HG03103 (cell line): ENCODE data around the gene TMEM87B.

Experiments
- ATAC-seq: cut with Tn5 transposase; IDR thresholded peaks from one replicate; pipeline ENCODE4 v1.9.1; 2021; ENCODE audit warnings: low read depth; ENCODE audit not compliant: unreplicated experiment

The TMEM87B gene, protein sequence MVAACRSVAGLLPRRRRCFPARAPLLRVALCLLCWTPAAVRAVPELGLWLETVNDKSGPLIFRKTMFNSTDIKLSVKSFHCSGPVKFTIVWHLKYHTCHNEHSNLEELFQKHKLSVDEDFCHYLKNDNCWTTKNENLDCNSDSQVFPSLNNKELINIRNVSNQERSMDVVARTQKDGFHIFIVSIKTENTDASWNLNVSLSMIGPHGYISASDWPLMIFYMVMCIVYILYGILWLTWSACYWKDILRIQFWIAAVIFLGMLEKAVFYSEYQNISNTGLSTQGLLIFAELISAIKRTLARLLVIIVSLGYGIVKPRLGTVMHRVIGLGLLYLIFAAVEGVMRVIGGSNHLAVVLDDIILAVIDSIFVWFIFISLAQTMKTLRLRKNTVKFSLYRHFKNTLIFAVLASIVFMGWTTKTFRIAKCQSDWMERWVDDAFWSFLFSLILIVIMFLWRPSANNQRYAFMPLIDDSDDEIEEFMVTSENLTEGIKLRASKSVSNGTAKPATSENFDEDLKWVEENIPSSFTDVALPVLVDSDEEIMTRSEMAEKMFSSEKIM

DNA sequence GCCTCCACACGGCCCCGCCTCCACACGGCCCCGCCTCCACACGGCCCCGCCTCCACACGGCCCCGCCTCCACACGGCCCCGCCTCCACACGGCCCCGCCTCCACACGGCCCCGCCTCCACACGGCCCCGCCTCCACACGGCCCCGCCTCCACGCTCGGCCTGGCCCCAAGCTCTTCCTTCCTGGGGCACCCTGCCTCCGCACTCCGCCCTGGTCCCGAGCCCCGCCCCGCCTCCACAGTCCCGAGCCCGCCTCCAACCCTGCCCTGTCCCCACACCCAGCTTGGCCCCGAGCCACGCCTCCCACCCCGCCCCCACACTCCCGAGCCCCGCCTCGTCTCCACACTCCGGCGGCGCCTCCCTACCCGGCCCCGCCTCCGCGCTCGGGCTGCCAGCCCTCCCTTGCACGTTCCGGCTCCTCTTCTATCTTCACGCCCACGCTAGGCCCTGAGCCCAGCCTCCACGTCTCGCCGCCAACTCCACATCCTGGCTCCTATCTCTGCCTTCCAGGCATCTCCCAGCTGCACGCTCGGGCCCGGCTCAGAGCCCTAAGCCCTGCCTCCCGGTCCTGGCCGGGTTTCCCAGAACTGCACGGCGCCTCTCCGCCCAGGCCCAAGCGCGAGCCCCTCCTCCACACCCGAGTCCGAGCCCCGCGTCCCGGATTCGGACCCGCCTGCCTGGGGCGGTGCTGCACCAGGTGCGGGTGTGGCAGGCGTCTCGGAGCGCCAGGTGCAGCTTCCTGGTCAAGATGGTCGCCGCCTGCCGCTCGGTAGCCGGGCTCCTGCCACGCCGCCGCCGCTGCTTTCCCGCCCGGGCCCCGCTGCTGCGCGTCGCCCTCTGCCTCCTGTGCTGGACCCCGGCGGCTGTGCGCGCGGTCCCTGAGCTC is at the start of gene TMEM87B:
Gene TMEM87B, plus strand, starts transcription at position 423 of the 883 bp plus-strand sequence. Its CDS starts 323 bp downstream, at position 746.
- peak; percentile 56 for ATAC-seq

DNA sequence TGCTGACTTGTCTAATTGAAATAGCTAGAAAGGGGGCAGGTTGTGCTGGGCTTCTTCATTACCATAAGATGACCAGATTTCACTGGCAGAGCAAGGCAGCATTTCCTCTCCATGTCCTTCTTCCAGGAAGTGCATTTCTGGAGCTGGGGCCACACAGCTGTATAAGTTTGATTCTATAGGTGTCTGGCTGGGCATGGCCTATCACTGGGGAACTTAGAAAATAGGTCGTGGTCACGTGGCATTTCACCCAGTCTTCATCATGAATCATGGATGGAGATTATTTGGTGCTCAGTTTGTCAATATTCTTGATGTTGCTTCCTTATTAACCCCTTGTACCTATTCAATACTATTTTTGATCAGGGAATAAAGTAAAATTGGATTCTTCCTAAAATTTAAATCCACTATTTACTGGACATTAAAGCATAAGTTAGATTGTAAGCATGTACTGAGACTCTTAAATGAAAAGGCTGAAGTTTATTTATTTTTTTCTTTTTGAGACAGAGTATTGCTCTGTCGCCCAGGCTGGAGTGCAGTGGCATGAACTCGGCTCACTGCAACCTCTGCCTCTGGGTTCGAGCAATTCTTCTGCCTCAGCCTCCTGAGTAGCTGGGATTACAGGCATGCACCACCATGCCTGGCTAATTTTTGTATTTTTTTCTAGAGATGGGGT is 49.5 kb upstream of the TMEM87B start:
- no peak for ATAC-seq

DNA sequence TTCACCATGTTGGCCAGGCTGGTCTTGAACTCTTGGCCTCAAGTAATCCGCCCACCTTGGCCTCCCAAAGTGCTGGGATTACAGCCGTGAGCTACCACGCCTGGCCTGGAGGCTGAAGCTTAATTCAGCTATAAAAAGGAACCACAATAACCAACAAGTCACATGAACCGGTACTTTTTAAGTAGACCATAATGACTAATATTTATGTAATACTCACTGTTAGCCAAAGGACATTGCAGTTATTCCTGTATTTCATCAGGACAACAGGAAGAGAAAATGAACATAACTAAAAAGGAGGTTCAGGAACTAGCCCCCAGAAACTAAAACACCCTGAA is 49.0 kb upstream of the TMEM87B start:
- no peak for ATAC-seq

DNA sequence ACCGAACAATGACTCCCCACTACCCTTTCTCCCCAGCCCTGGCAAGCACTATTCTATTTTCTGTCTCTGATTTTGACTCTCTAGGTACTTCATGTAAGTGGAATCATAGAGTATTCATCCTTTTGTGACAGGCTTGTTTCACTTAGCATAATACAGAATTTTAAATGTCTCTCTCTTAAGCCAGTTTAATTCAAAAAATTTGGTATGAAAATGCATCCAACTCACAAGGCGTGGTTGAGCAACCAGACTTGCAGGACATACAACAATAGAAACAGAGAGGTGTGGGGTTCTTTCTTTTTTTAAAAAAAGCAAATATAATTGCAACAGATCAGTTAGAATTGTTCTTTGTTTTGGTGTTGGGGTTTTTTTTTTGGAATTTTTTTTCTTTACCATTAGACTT is 47.6 kb upstream of the TMEM87B start:
- no peak for ATAC-seq

DNA sequence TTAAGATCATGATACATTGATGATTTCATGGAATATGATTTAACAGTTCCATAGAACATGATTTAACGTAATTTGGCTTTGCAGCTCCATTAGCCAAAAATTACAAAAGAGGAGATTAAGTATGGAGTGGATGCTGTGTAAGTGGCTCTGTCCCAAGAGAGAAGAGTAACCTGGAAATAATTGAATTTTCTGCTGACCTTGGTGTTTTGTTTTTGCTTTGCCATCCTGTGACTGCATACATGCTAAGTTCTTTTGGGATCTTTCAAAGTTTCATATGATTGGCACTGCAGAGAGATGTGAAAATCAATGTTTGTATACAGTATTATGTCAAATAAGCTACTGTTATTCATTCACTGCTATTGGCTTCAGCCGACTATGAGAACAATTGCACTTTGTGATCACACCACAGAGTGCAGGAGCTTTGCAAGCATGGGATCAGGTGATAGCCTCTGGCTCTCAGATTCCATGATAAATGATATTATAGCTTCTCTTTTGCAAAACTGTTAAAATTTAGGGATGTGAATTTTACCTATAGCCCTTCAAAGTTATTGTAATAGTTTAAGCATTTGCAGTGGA is 46.1 kb upstream of the TMEM87B start:
- ATAC-seq: no peak

DNA sequence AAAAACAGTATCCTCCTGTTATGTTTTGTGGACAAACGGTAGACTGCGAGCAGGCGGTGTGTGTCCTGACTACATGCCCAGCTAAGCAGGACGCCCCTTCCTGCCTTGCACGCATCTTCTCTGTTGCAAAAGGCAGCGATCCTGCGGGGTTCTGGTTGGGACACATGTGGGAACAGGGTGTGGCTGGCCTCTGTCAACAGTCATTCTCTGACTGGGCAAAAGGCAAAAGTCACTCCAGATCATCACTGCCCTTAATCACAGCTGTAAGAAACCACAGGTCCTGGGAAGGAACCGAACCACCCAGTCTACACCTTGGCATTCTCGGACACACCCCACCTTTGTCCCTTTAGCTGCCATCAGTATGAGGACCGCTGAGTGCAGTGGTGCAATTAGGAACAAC is 44.3 kb upstream of the TMEM87B start:
- ATAC-seq: no peak

DNA sequence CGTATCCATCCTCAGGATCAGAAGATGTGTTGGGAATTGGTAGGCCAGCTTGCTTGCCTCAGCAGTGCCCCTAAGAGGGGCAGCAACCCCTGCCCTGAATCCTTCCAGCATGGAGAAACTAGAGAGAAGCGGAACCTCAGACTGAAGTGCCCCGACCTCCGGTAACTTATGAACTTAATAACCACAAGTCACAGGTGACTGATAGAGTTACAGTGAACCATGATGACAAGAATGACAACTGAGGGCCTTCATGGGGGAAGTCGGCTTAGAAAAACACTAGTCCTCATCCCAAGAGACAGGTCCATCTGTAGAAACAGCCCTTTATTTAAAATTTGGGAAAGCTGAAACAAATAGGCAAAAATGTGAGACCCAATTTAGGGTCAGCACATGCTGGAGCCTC is 42.5 kb upstream of the TMEM87B start:
- ATAC-seq: no peak

DNA sequence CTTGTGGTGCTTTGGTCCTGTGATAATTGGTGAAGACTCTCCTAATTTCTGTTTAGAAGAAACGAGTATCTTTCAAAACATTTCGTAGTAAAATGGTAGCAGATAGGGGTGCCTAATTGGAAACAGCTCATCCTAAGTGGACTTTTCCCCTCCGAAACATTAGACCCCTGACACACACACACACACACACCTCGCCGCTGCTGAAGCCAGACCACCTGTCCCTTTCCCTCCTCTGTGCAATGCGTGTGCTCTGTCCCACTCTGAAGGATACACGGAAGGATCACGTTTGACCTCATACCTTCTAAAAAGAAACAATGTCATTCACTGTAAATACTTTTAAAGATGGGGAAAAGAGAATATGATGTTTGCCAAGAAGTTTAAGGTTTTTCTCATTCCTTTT is 36.2 kb upstream of the TMEM87B start:
- ATAC-seq: no peak

DNA sequence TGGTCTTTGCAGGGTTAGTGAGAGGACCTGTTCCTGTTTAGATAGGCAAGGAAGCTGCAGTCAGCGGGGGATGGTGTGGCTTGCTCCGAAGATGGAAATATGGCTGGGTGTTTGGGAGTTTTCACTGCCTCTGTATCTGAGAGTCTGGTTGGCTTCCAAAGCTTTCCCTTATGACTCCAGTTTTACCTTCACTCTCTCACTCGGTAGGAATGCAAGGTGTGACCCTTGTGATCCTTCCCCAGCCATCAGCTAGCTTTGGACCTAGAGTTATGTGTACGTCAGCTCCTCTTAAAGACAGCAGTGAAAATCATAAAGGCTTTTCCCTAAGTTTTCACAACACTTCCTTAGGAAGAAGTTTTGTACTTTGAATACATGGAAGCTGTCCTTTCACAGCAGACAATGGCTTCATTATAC is 35.5 kb upstream of the TMEM87B start:
- ATAC-seq: no peak

DNA sequence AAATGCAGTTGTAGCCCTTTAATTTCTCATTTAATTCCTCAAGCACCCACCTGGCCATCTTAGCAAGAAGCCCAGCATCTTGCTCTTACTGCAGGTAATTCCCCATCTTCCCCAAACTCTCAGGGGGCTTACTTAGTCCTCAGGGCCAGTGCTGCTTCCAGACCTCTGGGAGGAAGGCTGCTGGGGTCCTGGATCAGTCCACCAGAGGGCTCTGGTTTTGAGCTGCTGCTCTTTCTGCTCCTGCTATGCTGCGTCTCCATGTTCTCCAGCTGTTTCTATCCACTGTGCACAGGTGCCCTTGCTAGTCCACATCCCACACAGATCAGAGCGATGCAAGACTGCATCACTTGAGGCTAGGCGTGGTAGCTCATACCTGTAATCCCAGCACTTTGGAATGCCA is 34.5 kb upstream of the TMEM87B start:
- ATAC-seq: no peak

DNA sequence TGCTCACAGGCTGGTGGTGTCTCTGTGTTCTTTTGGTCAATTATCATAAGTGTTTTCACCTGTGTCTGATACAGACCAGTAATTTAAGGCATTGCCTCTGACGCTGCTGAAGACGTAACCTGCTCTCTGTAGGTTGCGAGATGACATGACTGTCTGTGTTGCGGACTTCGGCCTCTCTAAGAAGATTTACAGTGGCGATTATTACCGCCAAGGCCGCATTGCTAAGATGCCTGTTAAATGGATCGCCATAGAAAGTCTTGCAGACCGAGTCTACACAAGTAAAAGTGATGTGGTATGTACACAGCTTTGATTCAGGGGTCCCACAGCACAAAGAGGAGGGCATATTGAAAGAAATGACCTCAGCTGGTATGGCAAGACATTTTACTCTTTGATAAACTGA is 33.8 kb upstream of the TMEM87B start:
- ATAC-seq: no peak

DNA sequence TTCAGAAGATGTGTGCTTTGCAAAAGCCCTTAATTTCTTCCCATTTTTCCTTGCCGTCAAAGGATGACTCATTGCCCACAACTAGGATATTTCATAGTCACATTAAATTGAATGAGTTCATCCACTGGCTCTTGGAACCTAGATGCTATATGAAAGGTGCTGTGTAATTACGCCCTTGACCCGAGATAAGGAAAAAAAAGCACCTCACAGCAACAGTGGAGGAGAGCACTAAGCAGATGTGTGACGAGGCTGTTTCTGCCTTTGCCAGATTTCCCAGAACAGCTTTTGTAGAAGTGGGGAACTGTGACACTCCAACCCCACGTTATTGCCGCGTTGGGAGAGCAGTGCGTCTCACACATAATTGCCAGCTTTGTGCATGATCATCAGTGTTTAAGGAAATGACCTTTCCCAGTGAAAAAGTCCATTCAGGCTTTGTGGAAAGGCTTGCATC is 33.3 kb upstream of the TMEM87B start:
- ATAC-seq: no peak

DNA sequence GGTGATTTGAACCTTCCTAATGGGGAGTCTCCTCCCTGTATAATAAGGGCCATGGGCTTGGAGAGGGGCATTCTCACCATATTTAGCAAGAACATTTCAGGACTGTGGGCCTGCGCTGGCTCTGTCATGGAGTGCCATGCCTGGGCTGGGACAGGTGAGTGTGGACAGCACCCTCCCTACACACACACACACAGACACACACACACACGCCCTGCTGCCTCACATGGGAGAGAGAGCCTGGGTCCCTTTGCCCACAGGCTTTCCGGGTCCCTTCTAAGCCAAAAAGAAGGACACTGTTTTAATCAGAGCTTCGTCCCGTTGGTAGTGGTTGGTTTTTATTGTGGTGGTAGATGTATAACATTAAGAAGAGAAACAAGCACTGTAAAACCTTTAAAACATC is 31.4 kb upstream of the TMEM87B start:
- ATAC-seq: no peak

DNA sequence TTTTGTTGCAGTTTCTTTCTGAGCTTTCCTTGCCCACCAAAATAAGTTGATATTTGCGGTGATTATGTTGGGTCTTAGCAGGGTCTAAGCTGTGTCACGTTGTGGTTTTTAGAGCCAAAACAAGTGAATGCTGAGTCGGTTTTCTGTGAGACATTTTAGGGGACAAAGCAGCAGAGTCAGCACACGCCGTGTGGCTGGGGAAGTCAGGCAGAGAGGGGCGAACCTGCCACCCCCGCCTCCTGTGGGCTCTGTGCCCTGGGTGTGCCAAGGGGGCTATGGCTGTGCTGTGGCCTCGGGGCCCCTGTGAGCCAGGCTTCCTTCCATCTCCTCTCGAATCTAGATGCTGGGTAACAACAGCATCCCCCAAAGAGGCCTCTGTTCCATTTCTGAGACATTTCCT is 30.8 kb upstream of the TMEM87B start:
- ATAC-seq: no peak

DNA sequence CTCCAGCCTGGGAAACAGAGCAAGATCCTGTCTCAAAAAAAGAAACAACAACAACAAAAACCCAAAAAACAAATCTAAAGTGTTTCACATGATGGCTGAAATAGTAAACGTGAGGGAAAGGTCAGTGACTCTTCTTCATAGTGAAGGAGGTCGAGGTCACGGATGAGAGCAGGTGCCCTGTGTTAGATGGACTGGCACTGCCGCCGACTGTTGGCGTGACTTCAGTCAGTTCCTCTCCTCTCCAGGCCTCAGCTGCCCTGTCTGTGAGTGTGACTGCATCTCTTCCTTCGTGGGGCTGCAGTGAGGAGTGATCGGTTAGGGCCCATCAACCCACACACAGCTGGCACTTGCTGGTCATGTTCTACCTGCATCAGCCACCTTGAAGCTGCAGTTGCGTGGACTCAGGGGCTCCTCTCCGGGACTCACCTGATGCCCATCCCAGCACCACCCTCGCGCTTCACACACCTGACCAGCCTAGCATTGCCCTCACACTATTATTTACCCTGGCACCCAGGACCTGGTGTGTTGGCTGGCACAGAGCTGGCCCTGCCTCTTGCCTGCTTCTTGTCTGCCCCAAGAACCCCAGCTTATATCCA is 30.1 kb upstream of the TMEM87B start:
- ATAC-seq: no peak

DNA sequence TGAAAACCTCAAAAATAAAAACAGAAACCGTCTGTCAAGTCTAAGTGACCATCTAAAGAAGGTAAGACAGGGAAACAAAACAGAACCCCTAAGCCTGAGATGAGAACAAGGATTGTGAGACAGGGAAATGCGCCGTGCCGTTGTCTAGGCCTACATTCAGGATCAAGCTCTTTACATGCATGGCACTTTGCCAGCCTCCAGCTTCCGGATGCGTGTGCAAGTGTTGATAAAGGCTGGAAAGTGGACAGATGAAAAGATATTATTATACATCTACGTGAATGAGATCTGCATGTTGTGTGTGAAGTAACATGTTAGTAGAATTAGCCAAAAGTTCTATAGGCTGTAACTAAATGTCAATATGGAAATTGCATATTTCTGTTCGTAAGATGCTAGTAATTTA is 28.6 kb upstream of the TMEM87B start:
- no peak for ATAC-seq

DNA sequence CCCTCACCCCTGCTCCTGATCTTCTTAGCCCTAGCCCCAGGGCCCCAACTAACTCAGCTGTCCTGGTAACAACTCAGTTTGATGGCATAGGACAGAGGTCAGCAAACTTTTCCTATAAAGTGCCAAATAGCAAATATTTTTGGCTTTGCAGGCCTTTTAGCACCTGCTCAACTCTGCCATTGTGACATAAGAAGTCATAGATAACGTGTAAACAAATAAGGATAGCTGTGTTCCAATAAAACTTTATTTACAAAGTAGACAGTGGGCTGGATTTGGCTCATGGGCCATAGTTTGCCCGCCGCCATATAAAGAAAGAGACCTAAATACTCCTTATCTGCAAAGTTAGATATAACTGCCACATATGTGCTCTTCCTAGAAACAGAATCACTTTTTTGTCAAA is 27.3 kb upstream of the TMEM87B start:
- no peak for ATAC-seq

DNA sequence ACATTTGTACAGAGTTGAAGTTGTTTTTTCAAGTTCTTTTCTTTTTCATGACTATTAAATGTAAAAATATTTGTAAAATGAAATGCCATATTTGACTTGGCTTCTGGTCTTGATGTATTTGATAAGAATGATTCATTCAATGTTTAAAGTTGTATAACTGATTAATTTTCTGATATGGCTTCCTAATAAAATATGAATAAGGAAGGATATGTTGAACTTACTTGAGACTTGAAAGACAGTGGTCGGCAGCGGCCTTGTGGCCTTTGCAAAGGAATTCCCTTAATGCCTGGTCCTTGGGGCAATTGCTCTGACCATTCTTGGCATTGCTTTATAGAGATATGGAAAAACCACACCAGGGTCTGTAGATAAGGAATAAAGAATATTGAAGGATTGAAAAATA is 25.9 kb upstream of the TMEM87B start:
- ATAC-seq: no peak

DNA sequence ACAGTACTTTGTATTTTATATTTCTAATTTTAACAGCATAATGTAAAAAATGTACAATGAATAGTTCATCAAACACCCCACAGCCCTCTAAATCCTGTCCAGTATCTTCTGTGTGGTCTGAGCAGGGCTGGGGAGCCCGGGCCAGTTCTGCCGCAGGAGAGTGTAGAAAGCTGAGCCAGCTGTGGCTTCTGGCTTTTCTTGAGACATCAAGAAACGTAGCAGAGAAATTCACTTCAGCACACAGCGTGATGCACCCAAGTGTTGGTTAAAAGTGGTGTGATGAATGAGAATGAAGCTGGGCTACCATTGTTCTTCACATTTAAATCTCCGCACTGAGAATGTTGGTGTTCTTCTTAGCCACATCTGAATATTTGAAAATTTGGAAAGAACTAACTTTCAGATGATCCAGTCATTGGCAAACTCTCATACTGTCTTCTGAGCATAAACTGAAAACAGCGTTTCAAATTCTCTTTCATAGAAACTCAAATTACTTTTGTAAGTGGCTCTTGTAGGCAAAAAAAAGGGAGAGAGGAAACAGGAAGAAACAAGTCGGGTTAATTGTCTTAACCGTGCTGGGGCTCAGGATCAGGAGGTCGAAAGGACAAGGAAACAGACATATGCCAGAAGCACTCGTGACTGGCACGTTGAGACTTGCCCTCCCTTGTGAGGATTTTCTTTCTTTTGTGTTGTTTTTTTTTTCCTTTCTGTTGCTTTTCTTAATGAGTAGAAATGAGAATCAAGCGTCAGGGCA is 23.4 kb upstream of the TMEM87B start:
- no peak for ATAC-seq

DNA sequence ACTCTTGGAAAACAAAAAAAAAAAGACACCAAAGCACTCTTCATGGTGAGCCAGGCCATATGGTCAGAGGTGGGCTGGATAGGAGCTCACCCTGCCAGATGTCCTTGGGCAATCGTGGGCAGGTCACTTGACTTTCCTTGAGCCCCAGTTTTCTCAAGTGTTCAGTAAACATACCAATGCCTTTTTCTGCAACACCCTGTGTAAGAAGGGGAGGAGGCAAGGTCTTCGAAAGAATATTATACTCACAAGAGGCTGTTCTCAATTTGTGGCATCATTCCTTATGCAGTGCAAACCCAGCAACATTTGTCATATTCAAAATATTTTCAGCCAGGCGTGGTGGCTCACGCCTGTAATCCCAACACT is 22.9 kb upstream of the TMEM87B start:
- ATAC-seq: no peak
